ENCODE data around the gene ADGRF1.
A peak's percentile ranks its signal among the peaks of the same experiment; 100 is the strongest.

The ADGRF1 gene

DNA sequence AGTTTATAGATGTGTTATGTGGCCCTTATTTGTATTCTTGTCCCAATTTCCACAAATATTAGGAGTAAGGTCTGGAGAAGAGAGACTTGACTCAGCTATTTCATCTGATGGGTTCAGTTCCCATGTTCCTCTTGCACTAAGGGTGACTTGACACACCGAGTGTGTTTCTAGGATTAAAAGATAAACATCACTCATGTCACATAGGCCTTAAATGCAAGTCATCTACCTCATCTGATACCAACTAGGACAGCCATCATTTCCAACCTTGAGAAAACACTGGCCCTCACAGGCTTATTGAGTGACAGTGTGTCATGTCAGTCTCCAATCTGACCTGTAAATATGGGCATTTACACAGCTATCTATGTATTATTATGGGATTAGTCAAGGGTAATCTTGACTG is 67.3 kb downstream of the ADGRF1 start:
- Histone ChIP-seq H3K4me3 (ENCODE audit: low read depth, low read length) (no peak overlapping the region), H3K36me3 (ENCODE audit: control insufficient read depth, insufficient read depth, low read length) (no peaks in the 10 kb centered on the region), H3K9ac (ENCODE audit: low read length) (no peak overlapping the region), H3K27ac (ENCODE audit: low read depth, low read length) (no peak overlapping the region), H3K27me3 (ENCODE audit: control insufficient read depth, insufficient read depth, low read length) (no peaks in the 10 kb centered on the region), H3K9me3 (ENCODE audit: control insufficient read depth, insufficient read depth, low read depth, low read length) (no peaks in the 10 kb centered on the region), H3K4me1 (ENCODE audit: control insufficient read depth, insufficient read depth, low read length) (no peaks in the 10 kb centered on the region)

DNA sequence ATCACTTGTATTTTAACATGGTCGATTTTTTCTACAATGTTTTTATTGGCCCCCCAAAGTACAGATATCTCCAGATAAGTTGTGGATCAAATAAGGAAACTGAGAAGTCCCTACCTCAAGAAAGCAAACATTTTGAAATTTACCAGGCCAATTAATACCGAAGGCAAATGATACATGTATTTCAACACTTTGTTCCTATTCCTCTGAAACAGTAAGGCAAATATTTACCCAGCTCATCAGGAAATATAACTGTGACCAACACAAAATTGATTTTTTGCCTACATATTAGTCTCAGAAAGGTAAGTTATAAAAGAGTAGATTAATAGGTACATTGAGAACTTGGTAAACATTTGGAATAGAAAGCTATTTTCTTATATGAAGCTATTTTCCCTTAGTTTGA is 69.1 kb downstream of the ADGRF1 start:
- Histone ChIP-seq H3K4me1 (ENCODE audit: control insufficient read depth, insufficient read depth, low read length) (no peaks in the 10 kb centered on the region), H3K9ac (ENCODE audit: low read length) (no peak overlapping the region), H3K9me3 (ENCODE audit: control insufficient read depth, insufficient read depth, low read depth, low read length) (no peaks in the 10 kb centered on the region), H3K4me3 (ENCODE audit: low read depth, low read length) (no peak overlapping the region), H3K27me3 (ENCODE audit: control insufficient read depth, insufficient read depth, low read length) (no peaks in the 10 kb centered on the region), H3K27ac (ENCODE audit: low read depth, low read length) (no peak overlapping the region), H3K36me3 (ENCODE audit: control insufficient read depth, insufficient read depth, low read length) (no peaks in the 10 kb centered on the region)

DNA sequence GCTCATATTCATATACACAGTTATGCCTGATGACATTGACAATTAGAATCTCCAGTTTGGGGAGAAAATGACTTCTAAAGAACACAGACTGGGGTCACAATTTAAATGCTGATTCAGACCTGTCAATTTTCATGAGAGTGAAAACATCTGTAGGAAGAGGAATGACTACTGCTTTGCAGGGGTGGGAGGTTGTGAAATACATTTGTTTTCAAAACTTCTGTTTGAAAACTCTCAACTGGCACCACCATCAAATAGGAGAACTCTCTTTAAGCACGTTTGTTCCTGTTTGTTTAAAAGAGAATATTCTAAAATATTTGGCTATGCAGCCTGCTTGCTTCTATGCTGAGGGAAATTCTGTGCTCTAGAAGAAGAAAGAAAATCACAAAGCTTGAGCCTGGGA is 69.6 kb downstream of the ADGRF1 start:
- H3K27me3 ChIP-seq (ENCODE audit: control insufficient read depth, insufficient read depth, low read length), result no peaks in the 10 kb centered on the region
- no peak overlapping the region for H3K9ac ChIP-seq (ENCODE audit: low read length)
- H3K4me3 ChIP-seq (ENCODE audit: low read depth, low read length), result no peak overlapping the region
- H3K4me1 ChIP-seq (ENCODE audit: control insufficient read depth, insufficient read depth, low read length), result no peaks in the 10 kb centered on the region
- H3K36me3 ChIP-seq (ENCODE audit: control insufficient read depth, insufficient read depth, low read length), result no peaks in the 10 kb centered on the region
- no peak overlapping the region for H3K27ac ChIP-seq (ENCODE audit: low read depth, low read length)
- no peaks in the 10 kb centered on the region for H3K9me3 ChIP-seq (ENCODE audit: control insufficient read depth, insufficient read depth, low read depth, low read length)

DNA sequence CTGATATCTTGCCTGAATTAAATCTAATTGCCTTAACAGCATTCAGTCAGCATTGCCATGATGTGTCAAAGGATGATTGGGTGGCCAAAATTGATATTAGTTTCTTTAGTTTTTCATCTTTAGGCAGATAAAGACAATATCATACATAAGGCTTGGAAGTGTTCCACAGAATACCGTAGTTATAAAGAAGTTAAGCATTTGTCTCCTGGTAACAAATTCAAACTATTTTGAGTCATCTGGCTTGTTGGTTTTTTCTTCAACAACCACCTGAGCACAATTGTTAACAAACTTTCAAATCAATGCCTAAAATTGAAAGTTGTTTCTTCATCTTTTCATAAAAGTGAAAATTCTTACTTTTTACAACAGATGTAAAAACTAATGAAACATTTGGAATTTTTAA is 72.9 kb downstream of the ADGRF1 start:
- H3K4me3 ChIP-seq (ENCODE audit: low read depth, low read length), result no peak overlapping the region
- H3K9ac ChIP-seq (ENCODE audit: low read length), result no peak overlapping the region
- no peaks in the 10 kb centered on the region for H3K27me3 ChIP-seq (ENCODE audit: control insufficient read depth, insufficient read depth, low read length)

DNA sequence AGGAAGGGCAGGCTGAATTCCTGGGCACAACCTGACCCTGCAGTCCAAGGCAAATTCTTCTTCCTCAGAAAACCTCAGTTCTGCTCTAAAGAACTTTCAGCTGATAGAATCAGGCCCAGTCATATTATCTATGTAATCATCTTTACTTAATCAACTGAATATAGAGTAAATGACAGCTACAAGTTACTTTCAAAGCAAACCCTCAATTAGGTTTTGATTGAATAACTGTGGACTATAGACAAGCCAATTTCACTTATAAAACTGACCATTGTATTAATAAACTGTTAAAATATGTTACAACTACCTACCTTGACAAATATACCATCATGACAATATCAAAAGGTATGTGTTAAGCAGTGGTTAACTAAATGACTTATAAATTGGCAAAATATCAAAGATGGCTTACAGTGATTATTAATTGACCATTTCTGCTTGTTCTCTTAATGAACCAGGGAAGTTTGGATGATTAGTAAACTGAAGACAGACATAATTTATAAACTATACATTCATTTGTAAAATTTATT is 74.2 kb downstream of the ADGRF1 start:
- H3K4me3 ChIP-seq (ENCODE audit: low read depth, low read length), result no peak overlapping the region
- H3K9me3 ChIP-seq (ENCODE audit: control insufficient read depth, insufficient read depth, low read depth, low read length), result no peaks in the 10 kb centered on the region
- no peaks in the 10 kb centered on the region for H3K27me3 ChIP-seq (ENCODE audit: control insufficient read depth, insufficient read depth, low read length)
- peaks cover 12% of the 10 kb centered on the region for H3K4me1 ChIP-seq (ENCODE audit: control insufficient read depth, insufficient read depth, low read length)
- H3K9ac ChIP-seq (ENCODE audit: low read length), result no peak overlapping the region
- H3K36me3 ChIP-seq (ENCODE audit: control insufficient read depth, insufficient read depth, low read length), result no peaks in the 10 kb centered on the region
- H3K27ac ChIP-seq (ENCODE audit: low read depth, low read length), result no peak overlapping the region

More for the DNA sequence above, 72.9 kb downstream of the ADGRF1 start:
- Histone ChIP-seq H3K27ac (ENCODE audit: low read depth, low read length) (no peak overlapping the region), H3K9me3 (ENCODE audit: control insufficient read depth, insufficient read depth, low read depth, low read length) (no peaks in the 10 kb centered on the region), H3K36me3 (ENCODE audit: control insufficient read depth, insufficient read depth, low read length) (no peaks in the 10 kb centered on the region), H3K4me1 (ENCODE audit: control insufficient read depth, insufficient read depth, low read length) (no peaks in the 10 kb centered on the region)

DNA sequence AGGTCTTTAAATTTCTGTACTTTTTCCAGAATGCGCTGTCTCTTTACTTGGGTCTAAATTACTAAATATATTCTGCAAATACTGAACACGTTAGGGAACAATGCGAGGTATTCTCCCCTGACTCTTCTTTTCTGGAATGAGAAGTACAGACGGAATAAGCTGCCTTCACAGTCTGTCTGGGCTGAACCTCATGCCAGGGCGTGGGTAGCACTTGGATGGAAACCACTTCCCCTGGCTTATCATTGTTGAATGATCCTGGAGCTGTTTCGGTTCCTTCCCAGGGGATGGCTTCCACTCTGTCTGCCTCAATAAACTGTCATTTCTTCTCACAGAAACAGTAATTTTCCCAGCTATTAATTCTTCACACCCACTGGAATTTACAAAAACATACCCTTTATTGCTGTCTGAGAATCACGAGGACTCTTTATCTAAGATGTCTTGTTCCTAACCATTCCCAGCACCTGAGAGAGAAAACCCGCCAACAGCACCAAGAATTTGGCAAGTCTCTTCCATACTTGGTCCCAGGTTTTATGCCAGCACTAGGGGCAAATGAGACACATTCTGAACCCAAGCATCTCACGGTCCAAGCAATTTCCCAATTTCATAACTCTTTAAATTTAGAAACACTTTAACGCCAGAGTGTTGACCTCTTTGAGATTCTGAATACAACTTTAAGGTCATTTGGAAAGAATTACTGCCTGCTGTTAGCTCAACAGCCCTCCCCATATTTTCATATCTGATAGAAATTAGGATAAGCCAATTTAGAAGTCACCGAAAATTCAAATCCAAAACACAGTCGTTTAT is 77.2 kb downstream of the ADGRF1 start:
- no peak overlapping the region for H3K27ac ChIP-seq (ENCODE audit: low read depth, low read length)
- no peaks in the 10 kb centered on the region for H3K27me3 ChIP-seq (ENCODE audit: control insufficient read depth, insufficient read depth, low read length)
- no peak overlapping the region for H3K9ac ChIP-seq (ENCODE audit: low read length)
- peaks cover 15% of the 10 kb centered on the region for H3K4me1 ChIP-seq (ENCODE audit: control insufficient read depth, insufficient read depth, low read length)
- H3K36me3 ChIP-seq (ENCODE audit: control insufficient read depth, insufficient read depth, low read length), result no peaks in the 10 kb centered on the region
- H3K4me3 ChIP-seq (ENCODE audit: low read depth, low read length), result no peak overlapping the region
- H3K9me3 ChIP-seq (ENCODE audit: control insufficient read depth, insufficient read depth, low read depth, low read length), result no peaks in the 10 kb centered on the region

DNA sequence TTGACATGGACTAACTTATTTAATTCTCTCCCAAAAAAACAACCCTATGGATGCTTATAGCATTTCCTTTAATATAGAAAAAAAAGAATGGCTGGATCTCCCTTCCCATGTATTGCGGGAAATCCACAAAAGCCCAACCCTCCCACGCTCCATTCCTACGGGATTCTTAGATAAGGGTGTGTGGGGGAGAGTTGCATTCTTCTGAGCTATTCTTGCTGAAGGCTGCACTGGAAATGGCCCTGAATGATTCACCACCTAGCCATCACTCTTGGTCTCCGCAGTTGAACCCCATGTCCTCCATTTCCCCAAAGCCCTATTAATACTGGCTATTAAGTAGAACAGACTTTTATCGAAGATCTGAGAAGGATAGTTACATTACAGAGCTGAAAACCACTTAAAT is 78.5 kb downstream of the ADGRF1 start:
- H3K9ac ChIP-seq (ENCODE audit: low read length), result no peak overlapping the region
- H3K4me1 ChIP-seq (ENCODE audit: control insufficient read depth, insufficient read depth, low read length), result peaks cover 15% of the 10 kb centered on the region
- no peaks in the 10 kb centered on the region for H3K9me3 ChIP-seq (ENCODE audit: control insufficient read depth, insufficient read depth, low read depth, low read length)
- no peak overlapping the region for H3K27ac ChIP-seq (ENCODE audit: low read depth, low read length)
- no peaks in the 10 kb centered on the region for H3K27me3 ChIP-seq (ENCODE audit: control insufficient read depth, insufficient read depth, low read length)
- H3K36me3 ChIP-seq (ENCODE audit: control insufficient read depth, insufficient read depth, low read length), result no peaks in the 10 kb centered on the region
- no peak overlapping the region for H3K4me3 ChIP-seq (ENCODE audit: low read depth, low read length)

DNA sequence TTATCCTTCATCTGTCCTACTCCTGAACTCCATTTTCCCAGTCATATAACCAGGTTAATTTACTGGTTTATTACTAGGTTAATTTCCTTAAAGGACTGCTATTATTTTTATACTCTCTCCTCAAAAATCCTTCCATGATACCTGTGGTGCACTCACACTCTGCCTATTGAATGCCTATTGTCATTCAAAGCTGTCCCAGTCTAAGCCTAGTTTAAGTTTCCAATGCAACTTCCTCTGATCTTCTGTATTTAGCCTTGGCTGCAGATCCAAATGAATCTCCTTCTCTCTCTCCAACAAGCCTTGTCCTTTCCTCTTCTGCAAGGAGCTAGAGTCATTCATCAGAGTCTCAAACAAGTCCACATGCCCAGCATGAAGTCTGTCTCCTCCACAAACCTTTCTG is 79.1 kb downstream of the ADGRF1 start:
- Histone ChIP-seq H3K9me3 (ENCODE audit: control insufficient read depth, insufficient read depth, low read depth, low read length) (no peaks in the 10 kb centered on the region), H3K9ac (ENCODE audit: low read length) (no peak overlapping the region), H3K27me3 (ENCODE audit: control insufficient read depth, insufficient read depth, low read length) (no peaks in the 10 kb centered on the region), H3K36me3 (ENCODE audit: control insufficient read depth, insufficient read depth, low read length) (no peaks in the 10 kb centered on the region), H3K27ac (ENCODE audit: low read depth, low read length) (no peak overlapping the region), H3K4me3 (ENCODE audit: low read depth, low read length) (0 out of 2 replicates have a peak overlapping the region, but pooled peaks have one; percentile 4), H3K4me1 (ENCODE audit: control insufficient read depth, insufficient read depth, low read length) (peaks cover 15% of the 10 kb centered on the region)

DNA sequence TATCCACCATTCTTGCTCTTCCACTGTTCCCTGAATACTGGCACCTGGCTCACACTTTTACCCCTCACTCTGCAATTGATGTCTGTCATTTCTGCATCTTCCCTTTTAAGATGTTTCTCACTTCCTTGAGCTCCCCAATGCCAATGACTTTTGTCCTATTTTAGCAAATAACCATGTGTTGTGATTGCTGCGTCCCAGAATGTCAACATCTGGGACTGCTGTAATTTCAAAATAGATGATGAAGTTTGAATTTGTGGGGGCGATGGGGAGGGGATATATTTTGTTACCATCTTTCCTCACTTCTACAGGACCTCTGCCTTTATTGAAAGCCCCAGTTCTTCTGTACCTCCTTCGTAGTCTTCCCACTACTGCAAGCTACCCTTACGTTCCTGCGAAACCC is 80.4 kb downstream of the ADGRF1 start:
- Histone ChIP-seq H3K27me3 (ENCODE audit: control insufficient read depth, insufficient read depth, low read length) (no peaks in the 10 kb centered on the region), H3K9me3 (ENCODE audit: control insufficient read depth, insufficient read depth, low read depth, low read length) (no peaks in the 10 kb centered on the region), H3K27ac (ENCODE audit: low read depth, low read length) (no peak overlapping the region), H3K4me3 (ENCODE audit: low read depth, low read length) (no peak overlapping the region), H3K4me1 (ENCODE audit: control insufficient read depth, insufficient read depth, low read length) (peaks cover 15% of the 10 kb centered on the region), H3K9ac (ENCODE audit: low read length) (no peak overlapping the region), H3K36me3 (ENCODE audit: control insufficient read depth, insufficient read depth, low read length) (no peaks in the 10 kb centered on the region)

DNA sequence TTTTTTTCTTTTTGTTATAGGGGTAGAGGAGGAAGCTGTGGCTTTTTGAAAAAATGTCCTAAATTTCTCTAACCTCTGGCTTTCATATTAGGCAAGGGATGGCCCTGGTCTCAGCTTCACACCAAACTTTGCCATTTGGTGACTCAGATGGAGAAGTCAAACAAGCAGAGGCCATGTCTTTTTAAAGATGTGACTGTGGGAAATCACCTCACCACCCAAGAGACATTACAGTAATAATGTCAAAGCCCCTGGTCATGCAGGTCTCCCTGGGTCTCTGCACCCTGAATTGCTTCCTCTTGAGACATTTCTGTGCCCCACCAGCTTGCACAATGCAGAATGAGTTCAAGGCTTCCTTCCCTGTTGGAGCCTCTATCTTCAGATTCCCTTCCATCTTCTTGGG is 80.9 kb downstream of the ADGRF1 start:
- Histone ChIP-seq H3K9me3 (ENCODE audit: control insufficient read depth, insufficient read depth, low read depth, low read length) (no peaks in the 10 kb centered on the region), H3K36me3 (ENCODE audit: control insufficient read depth, insufficient read depth, low read length) (no peaks in the 10 kb centered on the region), H3K27ac (ENCODE audit: low read depth, low read length) (no peak overlapping the region), H3K27me3 (ENCODE audit: control insufficient read depth, insufficient read depth, low read length) (no peaks in the 10 kb centered on the region), H3K4me3 (ENCODE audit: low read depth, low read length) (no peak overlapping the region), H3K9ac (ENCODE audit: low read length) (no peak overlapping the region), H3K4me1 (ENCODE audit: control insufficient read depth, insufficient read depth, low read length) (peaks cover 15% of the 10 kb centered on the region)

DNA sequence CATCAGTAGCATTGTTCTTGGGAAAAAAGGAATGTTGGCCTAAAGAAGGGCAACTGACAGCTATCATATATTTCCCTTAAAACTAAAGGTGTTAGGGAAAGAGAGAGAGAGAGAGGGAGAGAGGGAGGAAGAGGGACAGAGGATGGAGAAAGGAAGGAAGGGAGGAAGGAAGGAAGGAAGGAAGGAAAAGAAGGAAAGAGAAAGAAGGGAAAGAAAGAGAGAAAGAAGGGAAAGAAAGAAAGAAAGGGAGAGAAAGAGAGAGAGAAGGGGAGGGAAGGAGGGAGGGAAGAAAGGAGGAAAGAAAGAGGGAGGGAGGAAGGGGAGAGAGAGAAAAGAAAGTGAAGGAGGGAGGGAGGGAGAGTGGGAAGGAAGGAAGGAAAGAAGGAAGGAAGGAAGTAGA is 82.7 kb downstream of the ADGRF1 start:
- H3K27me3 ChIP-seq (ENCODE audit: control insufficient read depth, insufficient read depth, low read length), result no peaks in the 10 kb centered on the region
- no peaks in the 10 kb centered on the region for H3K9me3 ChIP-seq (ENCODE audit: control insufficient read depth, insufficient read depth, low read depth, low read length)
- H3K27ac ChIP-seq (ENCODE audit: low read depth, low read length), result no peak overlapping the region
- peaks cover 15% of the 10 kb centered on the region for H3K4me1 ChIP-seq (ENCODE audit: control insufficient read depth, insufficient read depth, low read length)
- no peaks in the 10 kb centered on the region for H3K36me3 ChIP-seq (ENCODE audit: control insufficient read depth, insufficient read depth, low read length)
- H3K4me3 ChIP-seq (ENCODE audit: low read depth, low read length), result no peak overlapping the region
- H3K9ac ChIP-seq (ENCODE audit: low read length), result no peak overlapping the region

Measured in HUES6 (cell line).